H54 (cell line): ENCODE measurements around the gene FAT4.

ENCODE experiments used
- DNase-seq: peaks from one replicate; pipeline ENCODE4 v3.0.0; 2011; ENCODE audit warnings: low spot score, mixed read lengths; ENCODE audit not compliant: insufficient read length
- FAIRE-seq: peaks from 3 replicates; lab custom pipeline; 2011; peaks lifted over from hg19 to GRCh38; lab: Jason Lieb, UNC
- POLR2A ChIP-seq: IDR thresholded peaks from 2 replicates; pipeline ENCODE4 v1.6.1; 2011; ENCODE audit warnings: low read depth, mild to moderate bottlenecking, low read length

FAT4 gene

GRCh38 chr4:125306112-125306511 lies 8.6 kb upstream of the FAT4 start:
- TF ChIP-seq POLR2A, result no peak

GRCh38 chr4:125306533-125306932 lies 8.2 kb upstream of the FAT4 start:
- no peak for TF ChIP-seq POLR2A
- DNase-seq (no peak), FAIRE-seq (no peak)

More at GRCh38 chr4:125306112-125306511, 8.6 kb upstream of the FAT4 start:
- FAIRE-seq (no peak), DNase-seq (no peak)

GRCh38 chr4:125311503-125311902 lies 3.3 kb upstream of the FAT4 start:
- TF ChIP-seq POLR2A, result no peak
- FAIRE-seq, result no peak
- no peak for DNase-seq

- TF ChIP-seq POLR2A, result no peak
- DNase-seq (no peak), FAIRE-seq (peak; percentile 71)
Measured at GRCh38 chr4:125313497-125313896, 1.3 kb upstream of the FAT4 start.

GRCh38 chr4:125313989-125314667 lies 627 bp upstream of the FAT4 start:
- no peak for DNase-seq
- TF ChIP-seq POLR2A, result no peak

GRCh38 chr4:125315576-125316400 lies 1.0 kb downstream of the FAT4 start:
- no peak for TF ChIP-seq POLR2A
- FAIRE-seq (no peak), DNase-seq (no peak)

More at GRCh38 chr4:125313989-125314667, 627 bp upstream of the FAT4 start:
- FAIRE-seq, result no peak

- FAIRE-seq, result no peak
Measured at GRCh38 chr4:125316401-125316790, 1.6 kb downstream of the FAT4 start.

GRCh38 chr4:125316791-125317524 lies 2.2 kb downstream of the FAT4 start:
- FAIRE-seq (no peak), DNase-seq (no peak)
- peak; percentile 43 for TF ChIP-seq POLR2A

More at GRCh38 chr4:125316401-125316790, 1.6 kb downstream of the FAT4 start:
- DNase-seq, result no peak
- no peak for TF ChIP-seq POLR2A

GRCh38 chr4:125317525-125317877 lies 2.7 kb downstream of the FAT4 start:
- no peak; the same call in 1 of the 2 replicates for TF ChIP-seq POLR2A
- FAIRE-seq (no peak), DNase-seq (no peak)

GRCh38 chr4:125319311-125319710 lies 4.6 kb downstream of the FAT4 start:
- no peak for DNase-seq
- no peak for TF ChIP-seq POLR2A

GRCh38 chr4:125321709-125322365 lies 7.1 kb downstream of the FAT4 start:
- TF ChIP-seq POLR2A, result no peak
- DNase-seq (no peak), FAIRE-seq (no peak)

More at GRCh38 chr4:125319311-125319710, 4.6 kb downstream of the FAT4 start:
- FAIRE-seq, result no peak

GRCh38 chr4:125322366-125322730 lies 7.6 kb downstream of the FAT4 start:
- no peak for DNase-seq
- peak; percentile 55 for FAIRE-seq
- TF ChIP-seq POLR2A, result no peak

- no peak for TF ChIP-seq POLR2A
- no peak for DNase-seq
- FAIRE-seq, result peak; percentile 85
Measured at GRCh38 chr4:125323654-125324053, 8.9 kb downstream of the FAT4 start.
